ENCODE measurements around the gene TRAF4.
"Not testable (repeated sequence)": the region's sequence is repeated elsewhere in the genome, so short reads cannot be mapped to it uniquely, and the experiment has no call there.

Gene TRAF4

DNA sequence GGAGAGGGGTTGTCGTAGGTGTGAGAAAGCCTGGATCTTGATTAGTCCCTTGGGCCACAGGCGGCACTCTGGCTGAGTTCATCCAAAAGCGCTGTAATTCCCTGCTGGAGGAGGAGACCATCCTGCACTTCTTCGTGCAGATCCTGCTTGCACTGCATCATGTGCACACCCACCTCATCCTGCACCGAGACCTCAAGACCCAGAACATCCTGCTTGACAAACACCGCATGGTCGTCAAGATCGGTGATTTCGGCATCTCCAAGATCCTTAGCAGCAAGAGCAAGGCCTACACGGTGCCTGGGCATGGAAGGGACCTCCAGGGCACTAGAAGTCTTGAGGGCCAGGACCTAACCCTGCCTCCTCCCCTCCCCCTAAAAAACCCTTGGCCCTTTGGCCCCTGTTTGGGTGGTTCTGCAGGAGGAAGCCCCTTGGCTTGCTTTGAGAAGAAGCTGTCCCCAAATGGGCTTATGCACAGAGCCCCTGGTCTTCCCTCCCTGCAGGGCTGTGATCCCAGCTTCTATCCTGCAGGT, 9.0 kb upstream of the TRAF4 start:
- no peak overlapping the region for H3K4me2 ChIP-seq
- no peak overlapping the region for H3K9ac ChIP-seq
- H3K27me3 ChIP-seq (ENCODE audit: insufficient read depth, low read depth), result no peaks in the 10 kb centered on the region
- peaks cover 18% of the 10 kb centered on the region for H3K4me1 ChIP-seq (ENCODE audit: low read depth, poor library complexity, severe bottlenecking)
- H3K36me3 ChIP-seq (ENCODE audit: insufficient read depth), result no peaks in the 10 kb centered on the region
- H4K20me1 ChIP-seq (ENCODE audit: insufficient read depth), result no peaks in the 10 kb centered on the region
- TF ChIP-seq, protein P1, sequence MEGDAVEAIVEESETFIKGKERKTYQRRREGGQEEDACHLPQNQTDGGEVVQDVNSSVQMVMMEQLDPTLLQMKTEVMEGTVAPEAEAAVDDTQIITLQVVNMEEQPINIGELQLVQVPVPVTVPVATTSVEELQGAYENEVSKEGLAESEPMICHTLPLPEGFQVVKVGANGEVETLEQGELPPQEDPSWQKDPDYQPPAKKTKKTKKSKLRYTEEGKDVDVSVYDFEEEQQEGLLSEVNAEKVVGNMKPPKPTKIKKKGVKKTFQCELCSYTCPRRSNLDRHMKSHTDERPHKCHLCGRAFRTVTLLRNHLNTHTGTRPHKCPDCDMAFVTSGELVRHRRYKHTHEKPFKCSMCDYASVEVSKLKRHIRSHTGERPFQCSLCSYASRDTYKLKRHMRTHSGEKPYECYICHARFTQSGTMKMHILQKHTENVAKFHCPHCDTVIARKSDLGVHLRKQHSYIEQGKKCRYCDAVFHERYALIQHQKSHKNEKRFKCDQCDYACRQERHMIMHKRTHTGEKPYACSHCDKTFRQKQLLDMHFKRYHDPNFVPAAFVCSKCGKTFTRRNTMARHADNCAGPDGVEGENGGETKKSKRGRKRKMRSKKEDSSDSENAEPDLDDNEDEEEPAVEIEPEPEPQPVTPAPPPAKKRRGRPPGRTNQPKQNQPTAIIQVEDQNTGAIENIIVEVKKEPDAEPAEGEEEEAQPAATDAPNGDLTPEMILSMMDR (conservative IDR thresholded peaks at IDR 0.05; ENCODE audit: low read depth, low read length), result no peak
- H2AFZ ChIP-seq (ENCODE audit: low read depth), result no peak overlapping the region
- H3K27ac ChIP-seq, result no peak overlapping the region
- H3K79me2 ChIP-seq (ENCODE audit: insufficient read depth, low read depth), result no peaks in the 10 kb centered on the region
- no peak overlapping the region for H3K4me3 ChIP-seq (IDR thresholded peaks at IDR 0.05; ENCODE audit: insufficient read depth, low read depth, low read length)

DNA sequence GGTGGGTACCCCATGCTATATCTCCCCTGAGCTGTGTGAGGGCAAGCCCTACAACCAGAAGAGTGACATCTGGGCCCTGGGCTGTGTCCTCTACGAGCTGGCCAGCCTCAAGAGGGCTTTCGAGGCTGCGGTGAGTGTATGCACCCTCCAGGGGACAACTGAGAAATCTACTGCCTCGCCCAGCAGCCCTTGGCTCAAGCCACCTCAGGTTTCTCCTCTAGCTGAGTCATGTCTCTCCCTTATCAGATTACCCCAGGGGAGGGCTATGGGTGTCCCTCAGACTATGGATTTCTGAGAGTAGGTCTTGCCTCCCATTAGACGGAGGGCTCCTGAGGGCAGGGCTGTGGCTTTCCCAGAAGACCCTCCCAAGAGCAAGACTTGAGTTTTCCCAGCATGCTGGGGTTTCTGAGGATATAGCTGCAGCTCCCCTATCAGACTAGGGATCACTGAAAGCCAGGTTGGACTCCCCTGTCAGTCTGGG, 8.5 kb upstream of the TRAF4 start:
- H3K79me2 ChIP-seq (ENCODE audit: insufficient read depth, low read depth), result no peaks in the 10 kb centered on the region
- no peak overlapping the region for H3K27ac ChIP-seq
- H2AFZ ChIP-seq (ENCODE audit: low read depth), result no peak overlapping the region
- H3K4me1 ChIP-seq (ENCODE audit: low read depth, poor library complexity, severe bottlenecking), result peaks cover 18% of the 10 kb centered on the region
- H3K4me2 ChIP-seq, result no peak overlapping the region
- no peaks in the 10 kb centered on the region for H3K36me3 ChIP-seq (ENCODE audit: insufficient read depth)
- H3K4me3 ChIP-seq (IDR thresholded peaks at IDR 0.05; ENCODE audit: insufficient read depth, low read depth, low read length), result no peak overlapping the region
- no peaks in the 10 kb centered on the region for H4K20me1 ChIP-seq (ENCODE audit: insufficient read depth)
- no peaks in the 10 kb centered on the region for H3K27me3 ChIP-seq (ENCODE audit: insufficient read depth, low read depth)
- TF ChIP-seq, protein P1 (conservative IDR thresholded peaks at IDR 0.05; ENCODE audit: low read depth, low read length), result no peak
- no peak overlapping the region for H3K9ac ChIP-seq

DNA sequence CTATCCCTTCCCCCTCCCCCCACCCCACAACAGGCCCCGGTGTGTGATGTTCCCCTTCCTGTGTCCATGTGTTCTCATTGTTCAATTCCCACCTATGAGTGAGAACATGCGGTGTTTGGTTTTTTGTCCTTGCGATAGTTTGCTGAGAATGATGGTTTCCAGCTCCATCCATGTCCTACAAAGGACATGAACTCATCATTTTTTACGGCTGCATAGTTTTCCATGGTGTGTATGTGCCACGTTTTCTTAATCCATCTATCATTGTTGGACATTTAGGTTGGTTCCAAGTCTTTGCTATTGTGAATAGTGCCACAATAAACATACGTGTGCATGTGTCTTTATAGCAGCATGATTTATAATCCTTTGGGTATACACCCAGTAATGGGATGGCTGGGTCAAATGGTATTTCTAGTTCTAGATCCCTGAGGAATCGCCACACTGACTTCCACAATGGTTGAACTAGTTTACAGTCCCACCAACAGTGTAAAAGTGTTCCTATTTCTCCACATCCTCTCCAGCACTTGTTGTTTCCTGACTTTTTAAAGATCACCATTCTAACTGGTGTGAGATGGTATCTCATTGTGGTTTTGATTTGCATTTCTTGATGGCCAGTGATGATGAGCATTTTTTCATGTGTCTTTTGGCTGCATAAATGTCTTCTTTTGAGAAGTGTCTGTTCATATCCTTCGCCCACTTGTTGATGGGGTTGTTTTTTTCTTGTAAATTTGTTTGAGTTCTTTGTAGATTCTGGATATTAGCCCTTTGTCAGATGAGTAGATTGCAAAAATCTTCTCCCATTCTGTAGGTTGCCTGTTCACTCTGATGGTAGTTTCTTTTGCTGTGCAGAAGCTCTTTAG, 7.7 kb upstream of the TRAF4 start:
- H3K27me3 ChIP-seq (ENCODE audit: insufficient read depth, low read depth); H3K36me3 ChIP-seq (ENCODE audit: insufficient read depth); H3K4me3 ChIP-seq (IDR thresholded peaks at IDR 0.05; ENCODE audit: insufficient read depth, low read depth, low read length); H2AFZ ChIP-seq (ENCODE audit: low read depth); H3K27ac ChIP-seq; H3K79me2 ChIP-seq (ENCODE audit: insufficient read depth, low read depth); H3K9ac ChIP-seq; H3K4me2 ChIP-seq; H4K20me1 ChIP-seq (ENCODE audit: insufficient read depth): not testable (repeated sequence)
- peaks cover 18% of the 10 kb centered on the region for H3K4me1 ChIP-seq (ENCODE audit: low read depth, poor library complexity, severe bottlenecking)

DNA sequence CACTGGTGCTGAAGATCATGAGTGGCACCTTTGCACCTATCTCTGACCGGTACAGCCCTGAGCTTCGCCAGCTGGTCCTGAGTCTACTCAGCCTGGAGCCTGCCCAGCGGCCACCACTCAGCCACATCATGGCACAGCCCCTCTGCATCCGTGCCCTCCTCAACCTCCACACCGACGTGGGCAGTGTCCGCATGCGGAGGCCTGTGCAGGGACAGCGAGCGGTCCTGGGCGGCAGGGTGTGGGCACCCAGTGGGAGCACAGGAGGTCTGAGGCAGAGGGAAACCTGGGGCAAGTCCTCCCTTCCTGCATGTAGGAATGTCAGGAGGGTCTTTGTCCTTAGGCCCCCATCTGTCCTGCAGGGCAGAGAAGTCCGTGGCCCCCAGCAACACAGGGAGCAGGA, 6.5 kb upstream of the TRAF4 start:
- Histone ChIP-seq H3K4me3 (IDR thresholded peaks at IDR 0.05; ENCODE audit: insufficient read depth, low read depth, low read length) (no peak overlapping the region), H2AFZ (ENCODE audit: low read depth) (no peak overlapping the region), H3K27ac (no peak overlapping the region), H3K4me1 (ENCODE audit: low read depth, poor library complexity, severe bottlenecking) (peaks cover 18% of the 10 kb centered on the region), H3K9ac (no peak overlapping the region), H3K4me2 (no peak overlapping the region), H3K36me3 (ENCODE audit: insufficient read depth) (no peaks in the 10 kb centered on the region), H3K27me3 (ENCODE audit: insufficient read depth, low read depth) (no peaks in the 10 kb centered on the region), H4K20me1 (ENCODE audit: insufficient read depth) (no peaks in the 10 kb centered on the region), H3K79me2 (ENCODE audit: insufficient read depth, low read depth) (no peaks in the 10 kb centered on the region)
- TF ChIP-seq, protein P1 (conservative IDR thresholded peaks at IDR 0.05; ENCODE audit: low read depth, low read length), result no peak

Data from KMS-11 (cell line).